GM23338 (cell line): Measurements from ENCODE around the gene SLC39A11.

ENCODE experiments used
- CTCF ChIP-seq, 2 experiments: fragments of 200-600 bp in 1 of 2; sonication (generic) in 1 of 2; conservative IDR thresholded peaks; 2 replicates each; pipeline versions ENCODE4 v1.5.1 to v1.6.1; 2016 to 2017; ENCODE audit warnings: antibody characterized with exemption in 2 of 2, low read depth in 2 of 2, mild to moderate bottlenecking in 2 of 2, moderate library complexity in 1 of 2
- EZH2 ChIP-seq: fragments of 200-600 bp; sonication (generic); IDR thresholded peaks from one replicate; pipeline ENCODE4 v1.8.0; 2017; ENCODE audit warnings: antibody characterized with exemption, mild to moderate bottlenecking, low read depth; ENCODE audit not compliant: unreplicated experiment
- NANOG ChIP-seq: IDR thresholded peaks from 2 replicates; pipeline ENCODE4 v1.6.1; 2016; ENCODE audit warnings: antibody characterized with exemption, borderline replicate concordance
- POLR2AphosphoS5 ChIP-seq: IDR thresholded peaks from 2 replicates; pipeline ENCODE4 v1.6.1; 2016; ENCODE audit warnings: antibody characterized with exemption, low read depth

- TF ChIP-seq CTCF (conservative IDR thresholded peaks at IDR 0.05; ENCODE audit: low read depth in 2 of 2): no peak
- TF ChIP-seq POLR2AphosphoS5: no peak
- TF ChIP-seq NANOG: no peak
- no peak for TF ChIP-seq EZH2
These were observed 123.1 kb downstream of the SLC39A11 start for GRCh38 chr17:72969293-72969906.
